NCI-H2227 (cell line): Measurements from ENCODE around the gene KCNN3.

ENCODE experiments used
- DNase-seq: peaks from one replicate; lab custom pipeline; 2025; ENCODE audit not compliant: unreplicated experiment; lab: John Stamatoyannopoulos, UW

KCNN3 gene

DNA sequence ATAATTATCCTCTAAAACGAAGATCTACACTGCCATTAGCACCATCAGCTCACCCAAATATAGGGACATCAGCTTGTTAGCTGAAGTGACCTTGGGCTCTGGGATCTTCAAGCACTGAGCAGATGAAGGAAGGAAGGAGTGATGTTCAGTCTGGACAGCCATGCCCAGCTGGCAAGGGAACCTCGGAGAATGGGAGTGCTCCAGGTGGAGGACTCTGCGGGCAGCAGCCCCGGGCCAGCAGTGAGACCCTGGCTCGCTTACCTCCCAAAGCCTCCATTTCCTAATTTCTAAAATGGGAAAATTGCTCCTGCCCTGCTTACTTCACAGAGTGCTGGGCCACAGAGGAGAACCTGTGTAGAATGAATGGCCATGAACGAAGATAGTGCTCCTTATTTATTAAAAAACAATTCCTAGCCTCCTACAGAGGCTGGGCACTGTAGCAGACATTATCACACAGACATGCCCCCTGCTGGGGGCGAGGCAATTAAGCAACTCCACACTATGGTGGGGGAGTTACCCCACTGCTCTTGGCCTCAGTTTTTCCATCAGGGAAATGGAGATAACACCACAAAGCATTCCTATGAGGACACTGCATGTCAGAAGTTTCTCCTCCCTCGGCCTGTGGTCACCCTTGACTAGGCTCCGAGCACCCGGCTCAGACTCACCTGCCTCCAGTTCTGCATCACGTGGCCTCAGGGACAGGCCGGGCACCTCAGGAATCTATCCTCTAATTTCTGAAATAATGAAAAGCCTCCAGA, 117.6 kb downstream of the KCNN3 start:
- no peak for DNase-seq

DNA sequence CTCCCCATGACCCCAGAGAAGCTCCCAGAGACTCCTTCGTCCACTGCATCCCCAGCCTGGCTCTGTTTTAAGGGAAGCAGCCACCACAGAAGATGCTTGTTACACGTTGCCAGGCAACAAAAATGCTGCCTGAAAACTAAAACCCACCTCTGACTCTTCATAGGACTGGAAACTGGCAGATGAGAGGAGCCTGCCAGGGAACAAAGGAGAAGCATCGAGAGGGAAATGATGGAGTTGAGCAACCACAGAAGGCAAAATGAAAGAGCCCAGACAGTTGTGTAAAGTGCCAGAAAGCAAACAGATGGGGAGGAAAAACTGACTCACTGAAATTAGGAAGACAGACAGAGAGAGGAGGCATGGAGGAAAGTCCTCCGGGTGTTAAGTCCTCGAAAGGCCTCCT, 118.4 kb downstream of the KCNN3 start:
- peak; percentile 80 for DNase-seq

DNA sequence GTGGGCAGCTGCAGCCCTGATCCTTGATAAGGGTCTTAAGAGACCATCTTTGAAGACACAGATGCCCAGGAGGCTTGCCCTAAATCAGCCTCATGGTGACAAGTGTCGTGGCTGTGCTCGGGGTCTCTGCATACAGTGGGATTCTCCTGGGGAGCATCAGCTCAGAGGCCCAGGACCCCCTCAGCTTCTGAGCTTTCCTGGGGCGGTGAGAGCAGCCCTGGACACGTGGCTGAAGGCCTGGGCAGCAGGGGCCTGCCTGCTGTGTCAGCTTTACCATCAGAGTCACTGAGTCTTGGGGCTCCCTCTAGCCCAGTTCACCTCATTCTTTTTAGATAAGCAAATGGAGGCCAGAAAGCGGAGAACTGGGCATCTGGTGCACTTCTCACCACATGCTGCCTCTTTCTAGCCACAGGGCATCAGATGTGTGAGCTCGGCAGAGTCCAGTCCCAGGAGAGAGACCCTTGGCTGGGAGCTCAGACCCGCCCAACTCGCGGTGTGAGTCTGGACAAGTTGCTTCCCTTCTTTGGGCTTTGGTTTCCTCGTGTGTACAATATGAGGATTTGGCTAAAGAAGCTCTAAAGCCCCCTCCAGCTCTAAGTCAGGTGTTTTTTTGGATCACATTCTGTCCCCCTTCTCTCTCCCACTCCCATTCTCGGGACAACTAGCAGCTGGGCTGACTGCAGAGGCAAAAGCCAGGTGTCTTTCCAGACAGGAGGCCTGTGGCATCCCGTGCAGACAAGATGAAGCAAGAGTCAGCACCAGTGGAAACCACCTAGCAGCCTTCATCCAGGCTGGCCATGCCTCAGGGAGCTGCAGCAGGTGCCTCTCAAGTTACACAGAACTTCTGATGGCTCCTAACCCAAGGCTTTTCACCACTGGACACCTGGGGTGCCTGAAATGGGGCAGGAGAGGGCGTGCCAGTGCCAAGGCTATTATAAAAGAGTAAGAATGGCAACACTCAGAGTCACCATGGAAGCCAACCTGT, 119.1 kb downstream of the KCNN3 start:
- no peak for DNase-seq

DNA sequence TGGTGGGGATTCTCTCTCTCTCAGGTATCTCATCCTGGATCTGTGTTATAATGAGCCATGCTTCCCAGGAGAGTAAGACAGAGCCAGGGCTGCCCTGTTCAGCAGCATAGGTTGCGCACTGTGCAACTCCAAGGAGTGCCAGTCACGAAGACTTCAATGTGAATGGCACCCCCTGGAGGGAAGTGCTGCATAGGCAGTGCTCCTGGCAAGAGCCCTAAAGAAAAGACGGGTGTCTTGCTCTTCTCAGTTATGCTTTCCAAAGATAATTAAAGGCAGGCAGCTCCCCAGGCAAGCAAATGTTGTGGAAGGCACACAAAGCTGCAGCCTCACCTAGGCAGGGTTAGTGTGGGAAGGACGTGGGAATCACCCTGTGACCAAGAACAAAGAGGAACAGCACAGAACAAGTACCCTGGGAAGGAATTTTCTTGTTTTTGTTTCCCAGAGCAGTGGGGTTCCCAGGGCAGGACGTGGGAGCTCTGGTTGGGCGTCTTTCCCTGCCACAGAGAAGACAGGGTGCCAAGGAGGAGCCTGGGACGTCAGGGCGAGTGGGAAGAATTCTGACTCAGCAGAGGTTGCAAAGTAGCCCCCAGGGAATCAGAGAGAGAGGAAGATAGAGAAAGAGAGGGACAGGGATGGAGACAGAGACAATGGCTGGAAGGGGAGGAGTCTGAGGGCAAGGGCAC, 120.9 kb downstream of the KCNN3 start:
- peak; percentile 17 for DNase-seq

DNA sequence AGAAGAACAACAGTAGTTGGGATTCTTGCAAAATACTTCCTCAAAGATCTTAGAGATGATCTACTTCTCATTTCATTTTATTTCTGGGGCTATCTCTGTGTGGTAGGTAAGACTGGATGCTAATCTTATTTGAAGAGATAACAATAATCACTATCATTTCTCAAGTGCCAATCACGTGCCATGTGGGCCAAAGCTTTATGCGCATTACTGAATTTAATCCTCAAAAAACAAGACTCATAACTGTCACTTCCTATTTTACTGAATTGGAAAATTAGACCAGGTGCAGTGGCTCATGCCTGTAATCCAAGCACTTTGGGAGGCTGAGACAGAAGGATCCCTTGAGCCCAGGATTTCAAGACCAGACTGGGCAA, 121.7 kb downstream of the KCNN3 start:
- no peak for DNase-seq

DNA sequence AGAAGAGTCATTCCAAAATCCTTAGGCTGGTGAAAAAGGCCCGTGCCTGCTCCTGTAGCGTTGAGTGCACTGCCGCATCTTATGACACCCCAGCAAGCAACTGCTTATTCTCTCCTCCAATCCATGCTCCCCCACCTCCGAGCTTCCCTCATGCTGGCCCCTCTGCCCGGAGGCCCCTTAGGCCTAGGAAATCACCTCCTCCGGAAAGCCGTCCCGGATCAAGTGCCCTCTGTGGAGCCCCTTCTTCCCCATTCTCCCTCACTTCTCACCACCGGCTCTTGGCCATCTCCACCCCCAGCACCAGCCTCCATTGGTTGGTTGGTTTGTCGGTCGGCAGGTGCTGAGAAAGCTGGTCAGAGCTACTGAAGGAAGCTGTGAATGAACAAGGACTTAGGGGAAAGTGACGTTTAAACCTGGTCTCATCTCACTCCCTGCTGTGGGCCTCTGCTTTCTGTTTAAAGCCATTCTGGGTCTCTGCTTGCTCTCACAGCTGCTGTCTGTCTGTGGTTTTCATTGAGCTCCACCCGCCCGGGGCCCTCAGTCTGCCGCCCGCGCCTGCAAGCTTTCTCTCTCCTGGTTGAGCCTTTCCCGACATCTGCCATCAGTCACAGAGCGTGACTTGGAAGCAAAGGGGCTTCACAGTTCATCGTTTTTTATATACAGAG, 122.2 kb downstream of the KCNN3 start:
- peak; percentile 51 for DNase-seq

DNA sequence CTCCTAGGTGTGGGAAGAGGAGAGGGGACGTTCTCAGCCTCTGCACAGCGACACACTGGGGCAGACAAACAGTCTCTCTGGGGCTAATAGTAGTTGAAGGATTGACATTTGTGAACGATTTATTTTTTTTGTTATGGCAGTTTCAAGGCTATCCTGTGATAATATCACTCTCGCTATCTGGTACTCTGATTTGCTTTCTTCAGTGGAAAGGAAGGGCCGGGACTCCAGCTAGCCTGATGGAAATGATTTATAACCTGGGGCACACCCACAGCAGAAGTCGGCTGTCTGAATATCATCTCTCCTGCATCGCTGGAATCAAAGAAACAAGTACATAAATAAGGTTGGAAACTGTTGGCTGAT, 122.7 kb downstream of the KCNN3 start:
- DNase-seq = peak; percentile 38

DNA sequence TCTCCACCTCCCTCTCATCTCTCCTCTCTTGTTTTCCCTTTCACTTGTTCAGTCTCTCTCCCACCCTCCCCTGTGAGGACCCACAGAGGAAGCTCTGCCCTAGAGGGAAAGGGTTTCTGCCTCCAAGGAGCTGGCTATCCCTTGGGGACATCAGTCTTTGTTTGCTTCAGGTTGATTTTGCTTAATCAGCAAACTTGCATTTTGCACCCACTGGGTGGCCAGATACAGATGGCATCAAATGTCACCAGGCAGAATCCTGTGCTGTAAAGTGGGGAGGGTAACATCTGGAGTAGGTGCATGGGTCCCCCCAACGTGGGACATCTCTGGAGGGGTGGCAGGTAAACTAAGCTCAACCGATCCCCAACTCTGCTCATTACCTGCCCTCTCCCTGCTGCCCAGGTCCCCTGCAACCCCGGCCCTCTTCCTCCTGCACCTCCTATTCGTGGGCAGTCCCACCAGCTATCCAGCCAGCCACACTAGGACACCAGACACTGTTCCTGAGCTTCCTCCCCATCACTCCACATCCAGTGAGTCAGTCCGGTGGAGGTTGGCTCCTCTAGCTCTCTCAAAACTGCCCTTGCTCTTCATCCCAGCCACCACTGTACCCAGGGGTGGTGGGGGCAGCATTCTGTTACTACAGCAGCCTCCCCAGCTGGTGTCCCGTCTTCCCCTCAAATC, 123.3 kb downstream of the KCNN3 start:
- no peak for DNase-seq

DNA sequence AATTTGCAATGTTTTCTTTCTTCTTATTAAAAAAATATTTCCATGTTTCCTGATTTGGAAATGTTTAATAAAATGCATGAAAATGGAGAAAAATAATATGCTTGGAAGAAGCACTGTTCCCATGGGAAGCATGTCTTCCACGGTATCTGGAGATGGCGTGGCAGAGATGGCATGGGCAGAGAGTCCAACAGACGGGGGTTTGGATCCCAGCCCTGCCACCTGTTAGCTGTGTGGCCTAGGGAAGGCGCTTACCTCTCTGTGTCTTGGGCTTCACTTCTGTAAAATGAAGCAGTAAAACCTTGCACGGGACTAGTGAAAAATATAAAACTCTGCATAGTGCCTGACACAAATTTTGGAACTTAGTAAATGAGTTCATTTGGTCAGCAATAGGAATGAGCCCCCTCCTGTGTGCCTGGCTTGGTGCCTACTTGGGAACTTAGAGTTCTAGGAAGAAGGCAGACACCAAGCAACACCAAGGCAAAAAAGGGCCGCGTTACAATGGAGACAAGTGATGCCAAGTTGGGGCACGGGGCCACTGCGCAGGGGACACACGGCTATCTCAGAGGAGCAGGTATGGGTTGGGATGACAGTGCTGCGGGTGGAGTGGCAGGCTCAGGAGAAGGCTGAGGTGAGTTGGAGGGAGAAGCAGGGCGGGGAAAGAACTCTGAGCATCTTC, 124.2 kb downstream of the KCNN3 start:
- no peak for DNase-seq

DNA sequence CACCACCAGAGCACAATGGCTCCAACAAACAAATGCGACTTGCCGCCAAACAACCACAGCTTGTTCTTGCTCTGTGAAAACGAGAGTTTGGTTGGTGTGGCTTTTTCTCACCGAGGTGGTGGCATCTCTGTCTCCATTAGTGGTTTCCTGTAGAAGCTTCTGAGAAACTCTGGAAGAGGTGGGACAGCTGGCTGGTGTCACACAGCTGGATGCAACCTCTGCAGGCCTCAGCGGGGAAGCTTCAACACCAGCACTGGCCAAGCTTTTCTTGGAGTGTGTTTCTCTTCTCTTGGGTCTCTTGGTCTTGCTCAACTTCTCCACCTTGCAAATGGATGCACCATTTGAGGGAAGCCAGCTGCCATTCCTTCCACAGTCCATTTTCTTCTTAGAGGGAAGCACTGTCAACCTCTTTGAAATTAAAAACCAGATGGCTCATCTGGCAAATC, 124.8 kb downstream of the KCNN3 start:
- DNase-seq = no peak

DNA sequence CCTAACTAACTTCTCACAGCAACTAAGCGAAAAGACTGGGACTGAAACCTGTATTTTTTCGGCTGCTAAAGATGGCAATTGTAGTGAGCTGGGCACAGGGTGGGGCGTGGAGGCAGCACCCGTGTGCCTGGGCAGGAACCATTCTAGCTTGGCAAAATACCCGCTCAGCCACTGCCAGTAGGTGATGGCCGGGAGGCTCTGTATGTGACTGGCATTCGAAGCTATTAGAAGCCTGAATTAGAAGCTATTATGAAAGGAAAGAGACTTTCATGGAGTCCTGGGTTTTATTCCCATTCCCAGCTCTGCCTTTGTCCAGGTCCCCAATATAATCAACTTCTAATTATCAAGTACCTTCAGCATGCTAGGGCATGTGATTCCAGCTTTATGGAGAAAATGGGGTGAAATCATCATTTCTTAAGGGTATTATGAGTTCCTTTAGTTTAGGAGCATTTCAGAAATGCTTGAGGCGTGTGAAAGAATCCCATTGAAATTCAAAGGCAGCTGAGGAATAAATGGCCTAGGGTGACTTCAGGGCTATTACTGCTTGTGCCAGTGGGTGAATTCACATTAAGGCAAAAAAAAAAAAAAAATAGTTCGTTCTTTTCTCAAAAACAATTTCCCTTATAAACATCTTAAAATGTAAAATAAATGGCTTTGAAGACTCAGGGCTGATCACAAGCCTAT, 125.6 kb downstream of the KCNN3 start:
- DNase-seq = no peak

DNA sequence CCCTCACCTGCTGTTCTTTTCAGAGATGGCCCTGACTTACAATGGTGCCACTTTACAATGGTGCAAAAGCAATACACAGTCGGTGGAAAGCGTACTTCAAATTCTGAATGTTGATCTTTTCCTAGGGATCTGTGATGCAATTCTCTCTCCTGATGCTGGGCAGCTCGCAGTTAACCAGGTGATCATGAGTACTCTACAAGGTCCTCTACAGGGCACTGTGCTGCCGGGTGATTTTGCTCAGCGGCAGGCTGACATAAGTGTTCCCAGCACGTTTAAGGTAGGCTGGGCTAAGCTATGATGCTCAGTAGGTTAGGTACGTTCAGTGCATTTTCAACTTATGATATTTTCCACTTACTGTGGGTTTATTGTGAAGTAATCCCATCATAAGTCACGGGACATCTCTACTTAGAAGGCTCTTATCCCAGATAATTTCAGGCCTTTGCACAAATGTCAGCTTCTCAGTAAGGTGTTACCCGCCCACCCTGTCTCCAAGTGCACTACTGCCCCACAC, 126.5 kb downstream of the KCNN3 start:
- peak; percentile 92 for DNase-seq

DNA sequence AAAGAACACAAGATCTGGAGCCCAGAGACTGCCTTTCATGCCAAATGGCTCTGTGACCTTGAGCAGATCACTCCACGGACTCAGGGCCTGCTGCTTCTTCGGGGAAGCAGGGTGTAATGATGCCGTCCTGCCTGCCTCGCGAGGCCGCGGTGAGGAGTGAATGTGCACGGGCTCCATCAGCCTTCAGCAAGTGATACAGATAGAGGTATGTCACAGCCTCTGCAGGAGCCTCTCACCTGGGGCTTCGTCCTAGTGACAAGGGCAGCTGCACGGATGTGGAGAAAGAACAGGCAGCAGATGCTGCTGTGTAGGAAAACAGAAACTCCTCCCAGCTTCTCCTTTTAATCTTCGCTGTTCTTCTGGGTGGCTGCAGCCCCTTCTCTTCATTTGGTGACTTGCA, 127.5 kb downstream of the KCNN3 start:
- no peak for DNase-seq

DNA sequence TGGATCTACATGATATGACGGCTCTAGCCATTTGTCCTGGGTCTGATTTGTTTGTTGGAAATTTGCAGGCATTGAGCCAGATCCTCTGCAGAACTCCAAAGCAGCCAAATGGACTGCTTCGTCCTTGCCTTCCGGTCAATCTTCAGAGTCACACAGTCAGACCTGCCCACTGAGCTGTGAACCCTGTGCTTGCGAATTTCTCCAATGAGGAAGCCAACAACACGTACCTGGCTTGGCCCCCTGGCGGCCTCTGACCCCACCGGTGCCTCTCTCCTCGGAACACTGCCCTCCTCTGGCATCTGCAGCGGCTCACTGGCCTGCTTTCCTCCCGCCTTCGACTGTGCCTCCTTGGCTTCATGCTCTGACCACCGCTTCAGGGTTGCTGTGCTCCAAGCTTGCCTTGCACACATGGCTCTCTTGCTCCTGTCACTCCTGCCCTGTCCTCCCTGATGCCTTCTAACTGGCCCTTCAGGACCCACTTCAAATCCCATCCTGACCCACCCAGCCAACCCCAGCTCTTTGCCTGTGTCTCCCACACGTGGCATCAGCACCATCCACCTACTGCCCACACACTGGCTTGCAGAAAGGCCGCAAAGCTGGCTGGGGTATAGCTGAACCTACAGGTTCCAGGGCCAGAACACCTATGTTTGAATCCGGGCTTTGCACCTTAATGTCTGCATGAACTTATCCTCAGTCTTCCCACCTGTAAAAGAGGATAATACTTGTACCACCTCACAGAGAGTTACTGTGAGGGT, 128.2 kb downstream of the KCNN3 start:
- no peak for DNase-seq

DNA sequence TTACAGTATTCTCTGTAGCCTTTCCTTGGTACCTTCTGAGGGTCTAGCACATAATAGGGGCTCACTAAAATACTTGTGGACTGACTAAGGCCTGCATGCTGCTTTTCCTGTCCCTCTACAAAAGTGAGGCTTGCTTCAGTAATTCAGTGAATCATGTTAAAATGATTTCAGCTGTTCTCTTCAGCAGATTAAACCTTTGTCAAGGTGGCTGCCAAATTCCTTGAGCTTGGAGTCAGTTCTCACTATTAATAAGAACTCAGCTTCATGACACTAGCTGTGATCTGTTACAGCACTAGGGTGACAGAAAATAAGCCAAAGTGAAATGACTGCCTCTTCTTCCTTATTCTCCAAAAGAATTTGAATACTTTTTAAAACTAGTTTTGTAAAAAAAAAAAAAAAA, 128.8 kb downstream of the KCNN3 start:
- DNase-seq = no peak

DNA sequence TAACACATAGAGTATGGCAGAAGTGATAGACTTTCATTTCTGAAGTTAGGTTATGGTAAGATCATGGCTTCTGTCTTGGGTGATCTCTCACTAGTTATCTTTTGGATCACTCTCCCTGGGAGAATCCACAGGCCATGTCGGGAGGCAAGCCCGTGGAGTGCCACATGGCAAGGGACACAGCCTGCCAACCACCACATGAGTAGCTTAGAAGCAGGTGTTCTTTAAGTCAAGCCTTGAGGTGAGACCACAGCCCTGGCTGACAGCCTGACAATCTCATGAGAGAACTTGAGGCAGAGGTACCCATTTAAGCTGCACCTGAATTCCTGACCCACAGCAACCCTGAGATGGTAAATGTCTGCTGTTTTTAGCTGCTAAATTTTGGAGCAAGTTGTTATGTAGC, 130.4 kb downstream of the KCNN3 start:
- no peak for DNase-seq

DNA sequence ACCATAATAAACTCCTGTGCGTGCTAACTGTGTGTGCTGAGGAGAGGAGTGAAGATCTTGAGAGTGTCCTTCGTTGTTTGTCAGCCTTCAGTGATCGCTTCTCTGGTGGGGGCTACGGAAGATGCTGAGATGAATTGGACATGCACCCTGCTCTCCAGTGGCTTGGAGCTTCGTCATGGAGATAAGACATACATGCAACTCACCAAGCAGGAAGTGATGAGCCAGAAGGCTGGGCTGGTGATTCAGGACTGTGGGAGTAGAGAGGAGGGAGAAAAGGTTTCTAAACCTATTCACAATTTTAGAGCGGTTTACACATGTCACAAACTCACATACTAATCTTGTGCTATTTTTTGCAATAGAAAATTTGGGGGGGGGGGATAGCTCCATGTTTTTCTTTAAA, 133.2 kb downstream of the KCNN3 start:
- peak; percentile 51 for DNase-seq

DNA sequence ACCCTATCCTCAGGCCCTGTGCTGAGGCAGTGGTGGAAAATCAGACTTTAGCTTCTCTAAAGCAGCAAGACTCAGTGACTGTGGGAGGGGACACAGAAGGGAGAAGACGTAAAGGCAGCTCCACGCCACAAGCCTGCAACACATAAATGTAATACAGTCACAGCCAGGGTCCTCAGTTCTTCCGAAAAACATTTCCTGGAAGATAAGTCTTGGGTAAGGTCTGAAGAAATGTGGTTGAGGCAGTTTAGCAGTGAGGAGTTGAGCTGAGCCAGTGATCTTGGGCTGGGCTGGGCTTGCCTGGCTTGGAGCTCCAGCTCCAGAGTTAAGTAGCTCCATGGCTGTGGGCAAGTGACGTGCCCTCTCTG, 134.3 kb downstream of the KCNN3 start:
- no peak for DNase-seq
